Pancreas (tissue), 10 donors: ENCODE results near the gene ELMO2. TPM values are rescaled to one million over a fixed set of nuclear protein-coding genes. Genes with fewer than 3 reads are reported as not detected.

Experiments
- ATAC-seq, 4 donors: fragments of 200-7000 bp; cut with Tn5 transposase; one replicate each; pipeline versions ENCODE4 v1.8.0 to v1.9.1; 2020; ENCODE audit warnings: mild to moderate bottlenecking in 4 of 4, moderate library complexity in 4 of 4
- DNase-seq, 6 donors: peaks; one replicate each; pipeline ENCODE4 v3.0.0-alpha.2; 2020
- FAIRE-seq: peaks from 2 replicates; lab custom pipeline; 2012; peaks lifted over from hg19 to GRCh38; lab: Jason Lieb, UNC
- H3K27ac ChIP-seq, 4 donors: fragments of 200-600 bp; sonication (generic); 1 replicate in 3 of 4; 2 replicates in 1 of 4; pipeline versions ENCODE4 v1.5.0 to v1.8.0; 2020
- H3K27me3 ChIP-seq, 4 donors: fragments of 200-600 bp; one replicate each; pipeline ENCODE4 v1.8.0; 2021
- H3K36me3 ChIP-seq, 3 donors: fragments of 200-600 bp; sonication (generic) in 1 of 3; one replicate each; pipeline versions ENCODE4 v1.5.0 to v1.8.0; 2020 to 2021
- H3K4me1 ChIP-seq, 3 donors: fragments of 200-600 bp; one replicate each; pipeline ENCODE4 v1.8.0; 2021
- H3K4me3 ChIP-seq, 4 donors: fragments of 200-600 bp; sonication (generic) in 2 of 4; one replicate each; pipeline versions ENCODE4 v1.5.0 to v1.8.0; 2020 to 2021
- H3K9me3 ChIP-seq, 4 donors: fragments of 200-600 bp; one replicate each; pipeline ENCODE4 v1.8.0; 2021
- CTCF ChIP-seq, 4 donors: fragments of 200-600 bp; sonication (generic) in 3 of 4; IDR thresholded peaks; one replicate each; pipeline versions ENCODE4 v1.5.0 to v1.8.0; 2021; ENCODE audit warnings: antibody characterized with exemption in 4 of 4
- WGBS, 2 donors: extraction: QIAGEN DNeasy Blood & Tissue Kit; methylation state at CpG; one replicate each; pipeline ENCODE4 v1.1.7; 2013; 5-methylcytosine and 5-hydroxymethylcytosine counted together
- intact Hi-C, 3 donors: fragments of 100-400 bp; cut with DNase I; formaldehyde crosslinking; loops; one replicate each; pipeline versions ENCODE4 v1.11.1 to v1.14.2; 2022
- polyA plus RNA-seq, 2 donors: library from polyadenylated mRNA; stranded (reverse); fragments of 200-250 nt; gene quantifications; one replicate each; pipeline ENCODE4 v1.2.3, GENCODE V29; 2013
- total RNA-seq, 6 donors: library from RNA; stranded (reverse); fragmentation: NEBNext Ultra II Directional in 4 of 6; extraction: Animal tissue kit (Norgen Biotek cat#: 25700) in 4 of 6; gene quantifications; one replicate each; pipeline versions ENCODE4 v1.2.1 to v1.2.4, GENCODE V29; 2021 to 2023
- donor health status: healthy with polysubstance abuse.
- donor health status: DM: no; HTN: no; CAD: no; lungs with moderate emphysema.
- donor health status: DM: no; HTN: no; CAD: no.
- donor health status: control.
- donor health status: control.
- donor health status: Bipolar disorder and iron deficiency.
- donor health status: DM: yes; HTN: yes; CAD: no.
- donor health status: DM: no; HTN: no; CAD: no.
- donor health status: DM: no; HTN: no; CAD: no.
- donor health status: DM: yes; HTN: yes; CAD: no.

ELMO2 gene
- total and polyA plus RNA-seq, 8 donors = 16.7 to 32.6 (median 27.7) TPM

- TF ChIP-seq CTCF (IDR thresholded peaks at IDR 0.05) = no peak
- FAIRE-seq (no peak), ATAC-seq (peak in 1 of 4 donors; percentile 20), DNase-seq (no peak)
- Histone ChIP-seq H3K27ac (no peak overlapping the region), H3K36me3 (peaks cover 11 to 82% (median 36%) of the 10 kb centered on the region in 3 donors), H3K9me3 (no peaks in the 10 kb centered on the region), H3K4me3 (no peak overlapping the region), H3K27me3 (no peaks in the 10 kb centered on the region), H3K4me1 (no peaks in the 10 kb centered on the region)
- 91 to 92% methylated on average over 5 of the region's 5 CpGs for WGBS, 2 donors
- intact Hi-C loops = no loop called here
Measured at GRCh38 chr20:46375771-46376170, 30.6 kb downstream of the ELMO2 start.

- DNase-seq (no peak), FAIRE-seq (no peak), ATAC-seq (peak in 1 of 4 donors; percentile 37)
- Histone ChIP-seq H3K27ac (no peak overlapping the region), H3K4me3 (no peak overlapping the region), H3K36me3 (peaks cover 7 to 77% (median 39%) of the 10 kb centered on the region in 3 donors), H3K27me3 (no peaks in the 10 kb centered on the region), H3K4me1 (no peaks in the 10 kb centered on the region), H3K9me3 (no peaks in the 10 kb centered on the region)
- intact Hi-C loops = no loop called here
- 80 to 82% methylated on average over 7 of the region's 7 CpGs for WGBS, 2 donors
- TF ChIP-seq CTCF (IDR thresholded peaks at IDR 0.05) = no peak
Measured at GRCh38 chr20:46374383-46374782, 32.0 kb downstream of the ELMO2 start.

GRCh38 chr20:46371656-46372055, 34.8 kb downstream of the ELMO2 start:
- Histone ChIP-seq H3K36me3 (peaks cover 7 to 87% (median 42%) of the 10 kb centered on the region in 3 donors), H3K27me3 (no peaks in the 10 kb centered on the region), H3K27ac (no peak overlapping the region), H3K9me3 (no peaks in the 10 kb centered on the region), H3K4me1 (no peaks in the 10 kb centered on the region), H3K4me3 (no peak overlapping the region)
- WGBS, 2 donors = 92 to 97% methylated on average over 10 of the region's 10 CpGs
- no peak for FAIRE-seq
- no peak for DNase-seq
- TF ChIP-seq CTCF (IDR thresholded peaks at IDR 0.05) = no peak
- peak in 2 of 4 donors; percentile 13 to 36 for ATAC-seq
- intact Hi-C loops = no loop called here

GRCh38 chr20:46368902-46369268, 37.5 kb downstream of the ELMO2 start:
- Histone ChIP-seq H3K27ac (no peak overlapping the region), H3K36me3 (peaks cover 7 to 75% (median 36%) of the 10 kb centered on the region in 3 donors), H3K9me3 (no peaks in the 10 kb centered on the region), H3K27me3 (no peaks in the 10 kb centered on the region), H3K4me3 (no peak overlapping the region), H3K4me1 (peaks cover 0 to 5% (median 0%) of the 10 kb centered on the region in 3 donors)
- TF ChIP-seq CTCF (IDR thresholded peaks at IDR 0.05) = no peak
- DNase-seq (no peak), FAIRE-seq (no peak), ATAC-seq (no peak)
- WGBS, 2 donors = 84 to 86% methylated on average over 5 of the region's 5 CpGs
- intact Hi-C loops = no loop called here

- H3K27me3 ChIP-seq = no peaks in the 10 kb centered on the region
- 87 to 88% methylated on average over 6 of the region's 6 CpGs for WGBS, 2 donors
- peaks cover 7 to 69% (median 32%) of the 10 kb centered on the region in 3 donors for H3K36me3 ChIP-seq
- ATAC-seq (no peak), DNase-seq (no peak), FAIRE-seq (no peak)
- H3K4me3 ChIP-seq = no peak overlapping the region
- no peak for TF ChIP-seq CTCF (IDR thresholded peaks at IDR 0.05)
- H3K4me1 ChIP-seq = peaks cover 0 to 6% (median 4%) of the 10 kb centered on the region in 3 donors
- H3K9me3 ChIP-seq = no peaks in the 10 kb centered on the region
- intact Hi-C loops = no loop called here
- H3K27ac ChIP-seq = peak overlapping the region in 1 of 4 donors; percentile 44
Measured at GRCh38 chr20:46367967-46368901, 38.2 kb downstream of the ELMO2 start.
